ENCODE data around the gene SPACA1.
A peak's percentile ranks its signal among the peaks of the same experiment; 100 is the strongest.
"Not testable (repeated sequence)": the region's sequence is repeated elsewhere in the genome, so short reads cannot be mapped to it uniquely, and the experiment has no call there.

The SPACA1 gene, protein sequence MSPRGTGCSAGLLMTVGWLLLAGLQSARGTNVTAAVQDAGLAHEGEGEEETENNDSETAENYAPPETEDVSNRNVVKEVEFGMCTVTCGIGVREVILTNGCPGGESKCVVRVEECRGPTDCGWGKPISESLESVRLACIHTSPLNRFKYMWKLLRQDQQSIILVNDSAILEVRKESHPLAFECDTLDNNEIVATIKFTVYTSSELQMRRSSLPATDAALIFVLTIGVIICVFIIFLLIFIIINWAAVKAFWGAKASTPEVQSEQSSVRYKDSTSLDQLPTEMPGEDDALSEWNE

DNA sequence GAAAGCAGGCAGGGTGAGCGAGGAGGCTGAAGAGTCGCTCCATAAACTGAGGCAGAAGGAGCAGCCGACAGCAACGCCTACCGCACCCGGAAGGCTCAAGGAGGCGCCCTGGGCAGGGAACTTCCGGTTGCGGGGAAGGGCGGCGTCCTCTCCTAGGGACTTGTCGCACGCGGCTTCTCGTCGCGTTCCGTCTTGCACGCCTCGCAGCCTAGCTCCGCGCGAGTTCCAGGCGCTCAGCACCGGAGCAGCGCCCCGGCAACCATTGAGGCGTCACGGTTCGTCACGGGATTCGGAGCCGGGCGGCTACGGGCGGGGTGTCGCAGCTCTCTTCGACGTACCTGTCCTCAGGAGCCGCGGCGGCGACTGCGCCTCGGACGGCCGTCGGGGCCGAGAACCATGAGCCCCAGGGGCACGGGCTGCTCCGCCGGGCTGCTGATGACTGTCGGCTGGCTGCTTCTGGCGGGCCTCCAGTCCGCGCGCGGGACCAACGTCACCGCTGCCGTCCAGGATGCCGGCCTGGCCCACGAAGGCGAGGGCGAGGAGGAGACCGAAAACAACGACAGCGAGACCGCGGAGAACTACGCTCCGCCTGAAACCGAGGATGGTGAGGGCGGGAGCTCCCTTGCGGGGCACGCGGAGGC is at the start of gene SPACA1:
SPACA1 (plus strand) TSS at position 332 of the 641 bp plus-strand sequence; CDS start at position 397, 65 bp downstream.
- no peak for DNase-seq
- in situ Hi-C loops (cut with MboI; ENCODE audit: low pct_unique_long_range_greater_than_20kb, low sequenced_read_pairs), result no loop called here

DNA sequence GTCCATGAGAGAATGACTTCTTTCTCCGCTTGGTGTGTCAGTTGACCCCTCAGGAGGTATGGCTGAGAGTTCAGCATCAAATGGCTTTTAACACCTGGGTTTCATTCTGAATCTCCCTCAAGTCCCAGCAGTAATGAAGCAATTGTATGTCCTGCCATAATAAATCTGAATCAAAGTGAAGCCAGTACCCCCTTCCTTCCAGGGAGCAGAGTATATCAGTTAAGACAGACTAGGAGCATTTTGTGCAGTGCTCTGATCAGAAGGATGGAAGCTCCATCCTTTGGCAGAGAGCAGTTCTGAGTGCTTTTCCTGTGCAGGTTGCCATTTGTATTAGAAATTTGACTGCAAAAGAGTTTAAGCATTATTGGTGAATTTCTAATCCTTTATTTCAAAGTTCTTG is 46.9 kb upstream of the SPACA1 start:
- DNase-seq, result no peak
- in situ Hi-C loops (cut with MboI; ENCODE audit: low pct_unique_long_range_greater_than_20kb, low sequenced_read_pairs), result no loop called here

DNA sequence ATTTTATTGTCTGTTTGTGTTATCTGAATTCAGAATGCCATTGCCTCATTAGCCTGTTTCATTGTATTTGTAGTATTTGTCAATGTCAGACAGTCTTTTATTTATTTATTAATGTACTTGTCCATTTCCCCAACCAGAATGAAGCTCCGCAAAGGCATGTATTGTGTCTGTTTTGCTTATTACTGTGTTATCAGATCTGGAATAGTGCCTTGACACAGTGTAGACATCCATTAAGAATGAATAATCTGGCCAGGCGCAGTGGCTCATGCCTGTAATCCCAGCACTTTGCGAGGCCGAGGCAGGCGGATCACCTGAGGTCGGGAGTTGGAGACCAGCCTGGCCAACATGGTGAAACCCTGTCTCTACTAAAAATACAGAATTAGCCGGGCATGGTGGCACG is 46.4 kb upstream of the SPACA1 start:
- DNase-seq; in situ Hi-C loops (cut with MboI; ENCODE audit: low pct_unique_long_range_greater_than_20kb, low sequenced_read_pairs): not testable (repeated sequence)

DNA sequence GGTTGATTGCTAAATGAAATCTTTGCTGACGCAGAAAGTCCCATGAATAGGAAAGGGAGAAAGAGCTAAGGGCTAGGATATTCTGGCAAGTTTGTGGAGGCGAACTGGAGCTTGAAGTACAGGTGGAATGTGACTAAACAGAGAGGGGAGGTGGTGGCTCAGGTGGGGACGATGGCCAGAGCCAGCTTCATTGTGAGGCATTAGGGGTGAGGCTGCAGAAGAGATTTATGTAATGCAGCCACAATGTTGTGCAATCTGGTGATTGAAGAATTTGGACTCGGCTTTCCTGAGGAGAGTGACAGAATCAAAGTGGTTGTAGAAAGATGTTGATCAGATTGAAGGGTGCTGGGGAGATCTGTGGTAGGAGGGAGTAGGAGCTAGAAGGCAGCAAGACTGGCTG is 42.9 kb upstream of the SPACA1 start:
- DNase-seq, result no peak
- in situ Hi-C loops (cut with MboI; ENCODE audit: low pct_unique_long_range_greater_than_20kb, low sequenced_read_pairs), result no loop called here

DNA sequence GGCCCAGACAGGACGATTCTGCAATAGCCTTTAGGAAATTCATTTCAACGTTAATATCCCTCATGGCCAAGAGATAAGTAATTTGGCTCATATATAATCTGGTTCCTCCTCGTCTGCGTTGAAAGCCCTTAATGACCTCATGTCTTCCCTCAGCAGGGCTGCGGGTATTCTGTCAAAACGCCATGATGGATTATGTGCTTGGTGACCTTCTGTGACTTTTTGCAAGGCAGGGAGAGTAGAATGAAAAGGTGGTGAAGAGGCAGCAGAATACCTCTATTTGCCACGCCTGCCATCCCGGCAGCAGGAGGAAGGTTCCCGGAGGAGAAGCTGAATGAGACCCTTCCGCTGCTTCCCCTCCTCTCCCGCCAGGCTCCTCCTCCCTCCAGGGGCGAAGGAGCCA is 41.1 kb upstream of the SPACA1 start:
- in situ Hi-C loops (cut with MboI; ENCODE audit: low pct_unique_long_range_greater_than_20kb, low sequenced_read_pairs), result no loop called here
- DNase-seq, result no peak

DNA sequence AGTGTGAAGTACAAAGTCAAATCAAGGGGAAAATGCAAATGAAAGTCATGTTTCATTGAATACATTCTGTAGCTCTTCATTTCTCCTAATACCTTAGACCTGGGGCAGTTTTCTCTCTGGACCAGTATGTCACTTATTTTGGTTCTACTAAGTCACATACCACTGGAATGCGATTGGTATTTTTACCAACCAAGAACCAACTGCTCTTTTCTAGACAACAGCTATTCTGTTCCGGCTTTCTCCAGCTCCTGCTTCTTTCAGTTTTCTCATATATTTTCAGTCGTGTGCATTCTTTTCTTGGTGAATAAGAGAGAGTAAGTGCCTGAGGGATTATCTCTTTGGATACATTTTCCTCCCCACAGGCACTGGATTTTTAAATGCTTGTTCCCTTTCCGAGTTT is 39.2 kb upstream of the SPACA1 start:
- in situ Hi-C loops (cut with MboI; ENCODE audit: low pct_unique_long_range_greater_than_20kb, low sequenced_read_pairs), result no loop called here
- DNase-seq, result no peak

DNA sequence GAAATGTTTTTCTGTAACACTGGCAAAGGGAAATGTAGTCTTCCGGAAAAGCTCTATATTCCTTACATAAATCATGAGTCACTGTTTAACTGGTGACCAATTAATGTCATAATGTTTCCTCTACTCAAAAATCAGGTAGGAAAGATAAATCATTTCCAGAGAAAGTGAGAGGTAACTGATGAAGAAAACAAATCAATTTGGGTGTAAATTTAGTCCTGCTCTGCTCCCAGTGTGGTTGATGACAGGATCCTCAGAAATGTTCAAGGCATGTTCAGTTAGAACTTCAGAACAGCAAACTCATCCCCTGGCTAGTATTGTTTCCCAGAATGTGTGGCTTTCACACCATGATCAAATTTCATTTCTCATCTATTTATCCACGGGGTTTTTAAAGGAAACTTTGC is 38.8 kb upstream of the SPACA1 start:
- DNase-seq, result no peak
- in situ Hi-C loops (cut with MboI; ENCODE audit: low pct_unique_long_range_greater_than_20kb, low sequenced_read_pairs), result no loop called here

DNA sequence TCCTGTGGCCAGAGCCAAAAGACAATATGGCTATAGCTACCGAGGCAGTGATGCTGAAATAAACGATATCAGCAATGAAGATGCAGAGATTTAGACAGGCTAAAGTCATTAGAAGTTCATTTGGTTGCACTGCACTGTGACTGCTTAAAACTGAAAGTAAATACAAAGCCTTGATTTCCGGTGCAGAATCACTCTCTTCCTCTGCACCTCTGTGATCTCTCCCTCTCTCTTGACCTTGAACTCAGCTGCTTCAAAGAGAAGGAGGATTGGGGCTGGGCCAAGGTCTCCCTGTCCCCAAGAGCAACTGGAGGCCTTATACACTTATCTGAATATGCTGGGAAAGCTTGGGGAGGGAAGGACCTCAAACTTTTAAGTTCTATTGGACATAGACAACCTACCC is 34.6 kb upstream of the SPACA1 start:
- in situ Hi-C loops (cut with MboI; ENCODE audit: low pct_unique_long_range_greater_than_20kb, low sequenced_read_pairs), result no loop called here
- DNase-seq, result no peak

DNA sequence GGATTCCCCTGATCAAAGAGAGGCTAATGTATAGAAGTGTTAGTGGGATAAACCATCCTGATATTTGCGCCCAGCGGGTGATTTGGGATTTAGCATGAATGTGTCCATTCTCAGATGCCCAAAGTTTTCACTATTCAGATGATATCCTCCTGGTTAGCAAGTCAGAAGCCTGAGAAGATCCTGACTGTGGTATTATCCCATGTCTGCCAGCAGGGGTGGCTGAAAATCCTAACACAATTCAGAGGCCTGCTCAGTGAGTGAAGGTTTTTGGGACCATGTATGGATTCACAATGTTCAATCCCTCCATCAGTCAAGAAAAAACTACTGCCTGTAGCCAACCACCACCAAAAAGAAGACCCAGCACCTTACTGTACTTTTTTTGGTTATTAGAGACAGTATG is 34.1 kb upstream of the SPACA1 start:
- in situ Hi-C loops (cut with MboI; ENCODE audit: low pct_unique_long_range_greater_than_20kb, low sequenced_read_pairs), result no loop called here
- DNase-seq, result no peak

DNA sequence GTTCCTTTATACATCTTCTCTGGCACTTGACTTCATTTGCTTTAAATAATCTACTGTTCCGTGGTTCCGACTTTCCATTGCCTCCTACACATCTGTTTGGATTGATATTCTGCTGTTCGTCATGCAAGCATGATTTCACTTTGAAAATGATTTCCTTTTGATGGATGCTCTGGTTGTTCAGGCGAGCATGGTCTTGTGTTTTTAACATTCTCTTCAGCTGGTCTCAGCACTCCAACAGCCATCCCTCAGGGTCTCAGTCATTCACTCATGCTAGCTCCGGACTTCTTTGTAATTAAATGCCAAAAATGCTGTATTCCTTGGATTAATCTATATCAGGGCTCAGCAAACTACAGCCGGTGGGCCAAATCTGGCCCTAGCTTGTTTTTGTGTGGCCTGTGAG is 27.2 kb upstream of the SPACA1 start:
- in situ Hi-C loops (cut with MboI; ENCODE audit: low pct_unique_long_range_greater_than_20kb, low sequenced_read_pairs), result no loop called here

DNA sequence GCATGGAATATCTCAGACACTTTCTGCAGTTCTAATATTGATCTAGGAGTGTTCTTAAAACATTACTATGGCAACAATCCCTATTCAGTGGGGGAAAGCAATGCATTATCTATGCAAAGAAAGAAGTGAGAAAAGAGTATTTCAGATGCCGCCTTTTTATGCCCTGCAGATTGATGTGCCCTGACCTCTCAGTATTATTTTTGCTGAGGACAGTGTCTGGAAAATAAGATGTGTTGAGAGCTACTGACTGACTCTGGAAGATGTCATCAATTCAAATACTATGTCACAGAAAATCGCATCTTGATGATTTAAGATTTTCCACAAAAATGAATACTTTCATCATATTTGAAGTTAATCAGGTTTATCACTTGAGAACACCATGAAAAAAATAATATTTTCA is 22.9 kb upstream of the SPACA1 start:
- no peak for DNase-seq
- in situ Hi-C loops (cut with MboI; ENCODE audit: low pct_unique_long_range_greater_than_20kb, low sequenced_read_pairs), result no loop called here

More for the DNA sequence above, 27.2 kb upstream of the SPACA1 start:
- DNase-seq, result no peak

DNA sequence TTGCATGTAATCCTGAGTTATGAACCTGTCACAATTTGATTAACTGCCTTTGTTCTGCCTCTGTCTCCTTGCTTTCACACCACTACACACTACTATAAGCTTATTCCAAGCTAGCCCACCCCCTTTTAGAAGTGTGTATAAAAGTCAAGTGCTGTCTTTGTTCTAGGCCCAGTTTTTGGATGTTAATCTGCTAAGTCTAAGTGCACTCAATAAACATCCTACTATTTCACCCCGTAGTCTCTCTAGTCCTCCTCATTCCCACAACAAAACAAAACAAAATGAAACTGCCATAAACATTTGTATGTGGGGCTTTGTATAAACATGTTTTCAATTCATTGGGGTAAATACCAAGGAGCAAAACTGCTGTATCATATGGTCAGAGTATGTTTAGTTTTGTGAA is 16.1 kb upstream of the SPACA1 start:
- DNase-seq, result peak; percentile 3
- in situ Hi-C loops (cut with MboI; ENCODE audit: low pct_unique_long_range_greater_than_20kb, low sequenced_read_pairs), result no loop called here

DNA sequence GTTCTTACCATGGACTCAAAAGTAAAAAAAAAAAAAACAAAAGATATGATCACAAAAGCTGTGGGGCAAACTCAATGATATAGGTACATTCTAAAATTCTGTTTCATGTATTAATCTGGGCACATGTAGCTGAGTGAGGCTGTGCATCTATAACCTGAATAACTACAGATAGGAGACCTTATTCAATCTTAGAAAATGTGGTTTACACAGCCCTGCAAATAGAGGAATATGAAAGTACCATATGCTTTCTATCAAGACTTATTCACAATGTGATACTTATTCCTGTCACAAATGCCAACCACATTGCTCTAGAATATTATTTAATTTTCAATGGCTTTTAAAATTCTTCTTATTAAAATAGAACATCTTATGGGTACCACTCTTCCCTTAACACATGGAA is 3.1 kb upstream of the SPACA1 start:
- in situ Hi-C loops (cut with MboI; ENCODE audit: low pct_unique_long_range_greater_than_20kb, low sequenced_read_pairs), result no loop called here
- DNase-seq, result no peak

DNA sequence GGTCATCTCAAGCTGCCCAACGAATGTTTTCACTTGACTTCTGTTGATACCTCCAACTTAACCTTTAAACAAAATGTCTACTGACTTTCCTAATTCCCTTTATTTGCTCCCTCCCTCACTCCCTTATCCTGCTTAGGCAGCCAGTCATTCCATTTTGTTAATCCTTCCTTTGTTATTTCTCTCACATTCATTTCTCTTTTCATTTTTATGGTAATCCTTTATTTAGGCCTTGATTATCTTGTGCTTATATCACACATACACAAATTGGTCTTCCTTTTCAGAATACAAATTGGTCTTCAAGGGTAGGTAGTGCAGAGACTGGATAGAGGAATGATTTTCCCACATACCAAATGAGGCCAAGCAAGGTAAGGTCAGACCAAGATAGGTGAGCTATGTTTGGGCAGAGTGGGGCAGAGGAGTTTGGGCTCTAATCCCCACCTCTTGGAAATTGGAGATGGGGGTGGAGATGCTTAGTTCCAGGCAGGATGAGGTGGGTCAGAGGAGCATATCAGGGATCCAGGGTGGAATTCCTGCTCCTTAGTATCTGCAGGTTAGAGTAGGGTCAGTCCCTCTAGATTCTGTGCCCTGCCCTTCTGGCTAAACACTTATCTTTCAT is 2.0 kb upstream of the SPACA1 start:
- in situ Hi-C loops (cut with MboI; ENCODE audit: low pct_unique_long_range_greater_than_20kb, low sequenced_read_pairs), result no loop called here
- no peak for DNase-seq

DNA sequence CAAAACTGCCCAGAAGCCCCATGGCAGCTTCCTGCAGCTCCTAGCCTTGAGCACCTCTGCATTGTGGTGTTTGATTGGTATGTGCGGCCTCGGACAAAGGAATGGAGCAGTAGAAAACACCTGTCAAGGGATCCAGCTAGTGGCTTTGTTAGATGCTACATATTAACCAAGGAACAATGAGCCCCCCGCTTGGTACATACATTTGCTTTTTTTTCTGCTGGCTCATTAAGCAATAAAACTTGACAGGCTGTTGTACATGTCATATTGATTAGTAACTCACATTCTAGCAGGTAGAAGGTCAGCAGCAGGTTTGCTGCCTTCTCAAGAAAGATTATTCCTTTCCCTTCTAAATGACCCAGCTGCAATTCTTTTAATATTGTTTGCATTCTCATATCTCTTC is 937 bp downstream of the SPACA1 start:
- in situ Hi-C loops (cut with MboI; ENCODE audit: low pct_unique_long_range_greater_than_20kb, low sequenced_read_pairs), result no loop called here
- no peak for DNase-seq

DNA sequence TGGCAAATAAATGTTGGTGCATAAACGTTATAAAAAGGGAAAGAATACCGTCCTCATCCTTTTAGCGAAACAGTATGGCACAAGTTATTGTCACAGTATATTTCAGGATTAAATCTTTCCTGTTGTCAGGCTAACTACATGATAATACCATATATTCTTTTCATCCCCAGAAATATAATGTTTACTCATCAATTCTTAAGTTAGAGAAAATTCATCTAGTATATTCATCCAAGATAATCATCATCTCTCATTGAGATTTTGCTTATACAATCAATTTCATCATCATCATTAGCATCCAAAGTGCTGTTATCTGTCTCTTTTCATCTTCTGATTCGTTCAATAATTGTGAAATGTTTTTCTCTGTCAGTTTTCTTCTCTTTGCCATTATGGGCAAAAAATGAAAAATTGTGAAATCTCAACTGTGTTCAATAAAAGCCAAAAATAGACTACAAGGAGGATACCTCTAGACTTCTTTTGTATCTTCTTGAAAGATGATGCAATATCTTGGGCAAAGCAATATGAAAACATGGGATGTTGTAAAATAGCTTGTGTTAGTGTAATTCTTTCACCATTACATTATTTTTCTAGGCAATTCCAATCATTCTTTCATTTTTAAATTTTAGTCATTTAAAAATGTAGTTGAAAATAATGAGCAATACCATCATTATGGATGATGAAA is 2.6 kb downstream of the SPACA1 start:
- no peak for DNase-seq
- in situ Hi-C loops (cut with MboI; ENCODE audit: low pct_unique_long_range_greater_than_20kb, low sequenced_read_pairs), result no loop called here

DNA sequence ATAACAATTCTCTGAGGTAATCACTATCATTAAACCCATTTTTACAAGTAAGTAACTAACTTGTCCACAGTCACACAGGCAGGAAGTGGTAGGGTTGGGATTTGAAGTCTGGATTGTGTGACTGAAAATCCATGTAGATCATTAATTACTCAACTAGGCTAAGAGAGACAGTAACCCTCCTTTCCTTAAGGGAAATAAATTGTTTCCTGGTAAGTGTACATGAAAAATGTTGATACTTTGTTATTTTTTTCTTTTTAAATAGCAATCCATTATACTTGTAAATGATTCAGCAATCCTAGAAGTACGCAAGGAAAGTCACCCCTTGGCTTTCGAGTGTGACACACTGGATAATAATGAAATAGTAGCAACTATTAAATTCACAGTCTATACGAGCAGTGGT is 11.6 kb downstream of the SPACA1 start:
- in situ Hi-C loops (cut with MboI; ENCODE audit: low pct_unique_long_range_greater_than_20kb, low sequenced_read_pairs), result no loop called here
- DNase-seq, result no peak

DNA sequence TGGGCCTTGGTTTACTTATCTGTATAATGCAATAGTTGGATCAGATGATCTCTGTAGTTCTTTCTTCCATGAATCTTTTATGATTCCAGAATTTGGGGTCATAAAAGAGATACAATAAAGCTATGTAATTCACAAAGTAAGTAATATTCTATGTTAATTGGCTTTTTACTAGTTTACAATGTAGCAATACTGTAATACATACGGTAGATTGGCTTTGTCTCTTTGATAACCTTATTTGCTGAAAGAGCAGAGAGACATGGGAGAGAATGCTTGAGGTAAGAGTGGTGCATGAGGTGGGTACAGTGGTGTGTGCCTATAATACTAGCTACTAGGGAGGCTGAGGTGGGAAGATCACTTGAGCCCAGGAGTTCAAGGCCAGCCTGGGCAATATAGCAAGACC is 14.7 kb downstream of the SPACA1 start:
- DNase-seq, result no peak
- in situ Hi-C loops (cut with MboI; ENCODE audit: low pct_unique_long_range_greater_than_20kb, low sequenced_read_pairs), result no loop called here

DNA sequence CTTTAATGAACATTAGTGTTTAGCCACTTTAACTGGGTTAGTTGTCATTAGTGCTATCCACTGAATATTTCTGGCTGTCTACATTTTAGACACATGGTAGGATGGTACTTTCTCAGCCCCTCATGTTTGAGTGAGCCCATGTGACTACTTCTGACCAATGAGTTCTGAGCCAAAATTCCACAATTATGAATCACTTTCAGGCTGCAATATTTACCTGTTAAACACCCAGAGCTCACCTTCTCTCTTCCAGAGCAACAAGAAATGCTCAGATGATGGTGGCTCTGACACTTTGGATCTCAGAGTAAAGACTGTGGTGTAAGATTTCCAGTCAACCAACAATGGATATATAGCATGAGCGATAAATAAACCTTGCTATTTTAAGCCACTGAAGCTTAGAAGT is 24.8 kb downstream of the SPACA1 start:
- no peak for DNase-seq
- in situ Hi-C loops (cut with MboI; ENCODE audit: low pct_unique_long_range_greater_than_20kb, low sequenced_read_pairs), result no loop called here

DNA sequence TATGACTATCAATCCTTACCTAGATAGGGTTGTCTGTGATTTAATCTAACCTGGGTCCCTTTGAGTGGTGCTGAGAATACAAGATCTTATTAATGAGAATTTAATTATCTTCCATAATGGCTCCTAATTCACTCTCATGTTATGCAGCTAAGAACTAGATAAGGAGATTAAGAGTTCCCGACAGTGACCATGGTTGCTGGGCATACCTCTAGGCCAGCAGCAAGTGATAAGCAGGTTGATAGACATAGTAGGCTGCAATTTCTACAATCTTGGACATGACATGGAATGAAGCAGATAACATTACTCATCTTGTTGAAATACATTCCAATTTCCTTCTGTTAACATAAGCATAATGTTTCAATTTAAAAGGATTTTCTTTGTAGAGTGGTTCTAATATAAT is 27.1 kb downstream of the SPACA1 start:
- no peak for DNase-seq
- in situ Hi-C loops (cut with MboI; ENCODE audit: low pct_unique_long_range_greater_than_20kb, low sequenced_read_pairs), result no loop called here
